Smooth muscle cell (in vitro differentiated cells): ENCODE data around the gene CD34. TPM values are rescaled to one million over a fixed set of nuclear protein-coding genes. Genes with fewer than 3 reads are reported as not detected.

ENCODE experiments used
- DNase-seq: peaks from one replicate; lab custom pipeline; 2025; ENCODE audit not compliant: unreplicated experiment; lab: John Stamatoyannopoulos, UW
- H2AFZ ChIP-seq: fragments of 200-600 bp; sonication (generic); 2 replicates; pipeline ENCODE4 v1.6.0; 2016; ENCODE audit warnings: antibody characterized with exemption, low read depth, mild to moderate bottlenecking
- H3F3A ChIP-seq: fragments of 200-600 bp; sonication (generic); 2 replicates; pipeline ENCODE4 v1.6.0; 2017; ENCODE audit warnings: antibody characterized with exemption, low read depth
- H3K27ac ChIP-seq: fragments of 200-600 bp; sonication (generic); 2 replicates; pipeline ENCODE4 v1.5.1; 2016; ENCODE audit warnings: low read depth, mild to moderate bottlenecking
- H3K27me3 ChIP-seq: fragments of 200-600 bp; sonication (generic); 2 replicates; pipeline ENCODE4 v1.6.1; 2016; ENCODE audit warnings: low read depth, mild to moderate bottlenecking
- H3K36me3 ChIP-seq: fragments of 200-600 bp; sonication (generic); 2 replicates; pipeline ENCODE4 v1.5.1; 2016; ENCODE audit warnings: low read depth
- H3K4me1 ChIP-seq: fragments of 200-600 bp; sonication (generic); 2 replicates; pipeline ENCODE4 v1.5.1; 2016; ENCODE audit warnings: low read depth
- H3K4me2 ChIP-seq: fragments of 200-600 bp; sonication (generic); 2 replicates; pipeline ENCODE4 v1.6.0; 2016; ENCODE audit warnings: mild to moderate bottlenecking
- H3K4me3 ChIP-seq: fragments of 200-600 bp; sonication (generic); 2 replicates; pipeline ENCODE4 v1.5.1; 2016; ENCODE audit warnings: mild to moderate bottlenecking
- H3K79me2 ChIP-seq: fragments of 200-600 bp; sonication (generic); 2 replicates; pipeline ENCODE4 v1.6.0; 2016; ENCODE audit warnings: low read depth, mild to moderate bottlenecking
- H3K9ac ChIP-seq: fragments of 200-600 bp; sonication (generic); 2 replicates; pipeline ENCODE4 v1.6.0; 2016; ENCODE audit warnings: low read depth
- H3K9me3 ChIP-seq: fragments of 200-600 bp; sonication (generic); replicated peaks from 2 replicates; pipeline ENCODE4 v1.5.1; 2016; ENCODE audit warnings: low read depth
- H4K20me1 ChIP-seq: fragments of 200-600 bp; sonication (generic); 2 replicates; pipeline ENCODE4 v1.6.0; 2016; ENCODE audit warnings: low read depth
- whole genome bisulfite sequencing: methylation state at CpG from one replicate; pipeline ENCODE4 v1.1.7; 2016; ENCODE audit warnings: low lambda C conversion rate; 5-methylcytosine and 5-hydroxymethylcytosine counted together
- polyA plus RNA-seq: library from polyadenylated mRNA; unstranded; fragments of >200 nt; fragmentation: Nextera tagmentation; extraction: Ambion mirVana; gene quantifications from 2 replicates; pipeline ENCODE4 v1.2.1, GENCODE V29; 2016
- total RNA-seq: library from RNA; depleted of rRNA; stranded (reverse); fragments of >200 nt; gene quantifications from 2 replicates; pipeline ENCODE4 v1.2.3, GENCODE V29; 2014
- TF ChIP-seq, protein P1 (sequence below): fragments of 200-600 bp; sonication (generic); IDR thresholded peaks from 2 replicates; pipeline ENCODE4 v1.5.1; 2017; ENCODE audit warnings: borderline replicate concordance, mild to moderate bottlenecking, antibody characterized with exemption; ENCODE audit not compliant: insufficient read depth, poor library complexity, severe bottlenecking

CD34 gene
- total and polyA plus RNA-seq, 2 experiments from 2014 or later = not detected

DNA sequence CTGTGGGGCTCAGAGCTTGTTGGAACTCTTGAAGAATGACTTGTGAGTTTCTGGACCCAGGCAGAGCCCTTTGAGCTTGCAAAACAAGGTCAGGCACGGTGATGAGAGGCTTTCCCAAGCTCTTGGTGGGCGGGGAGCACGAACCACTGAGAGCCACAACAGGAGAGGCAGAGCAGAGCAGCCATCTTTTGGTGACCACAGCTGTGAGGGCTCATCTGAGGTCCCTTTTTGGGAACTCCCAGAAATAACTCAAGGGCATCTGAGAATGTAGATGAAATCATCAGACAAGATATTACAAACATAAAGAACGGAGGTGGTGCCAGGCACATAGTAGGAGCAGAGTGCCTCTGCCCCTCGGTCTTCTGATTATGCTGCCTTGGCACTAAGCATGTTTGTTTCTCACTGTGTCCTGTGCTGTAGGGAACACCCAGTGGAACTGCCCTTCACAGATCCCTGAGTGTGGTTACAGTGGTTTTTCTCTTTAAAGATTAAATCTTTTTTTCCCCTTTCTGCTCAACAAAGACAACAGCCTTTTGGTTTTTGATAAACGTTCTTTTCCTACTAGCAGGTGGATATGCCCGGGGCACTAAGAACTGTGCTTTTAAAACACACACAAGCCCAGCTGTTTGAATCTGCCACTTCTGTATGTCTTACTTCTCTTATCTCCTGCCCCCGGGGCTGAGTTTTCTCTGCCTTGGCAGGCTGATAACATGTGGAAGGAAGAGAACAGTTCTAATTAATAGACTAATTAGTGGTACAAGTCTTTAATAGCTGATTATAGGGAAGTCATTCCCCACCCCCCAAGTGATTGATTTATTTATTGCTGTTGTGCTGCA, 37.7 kb downstream of the CD34 start:
- no peak overlapping the region for H3K4me3 ChIP-seq
- no peak overlapping the region for H3K27ac ChIP-seq
- H3K36me3 ChIP-seq = no peaks in the 10 kb centered on the region
- DNase-seq = no peak
- no peaks in the 10 kb centered on the region for H3K9me3 ChIP-seq
- no peaks in the 10 kb centered on the region for H4K20me1 ChIP-seq
- 60% methylated on average over 8 of the region's 8 CpGs for WGBS
- no peak overlapping the region for H3K9ac ChIP-seq
- TF ChIP-seq, protein P1, sequence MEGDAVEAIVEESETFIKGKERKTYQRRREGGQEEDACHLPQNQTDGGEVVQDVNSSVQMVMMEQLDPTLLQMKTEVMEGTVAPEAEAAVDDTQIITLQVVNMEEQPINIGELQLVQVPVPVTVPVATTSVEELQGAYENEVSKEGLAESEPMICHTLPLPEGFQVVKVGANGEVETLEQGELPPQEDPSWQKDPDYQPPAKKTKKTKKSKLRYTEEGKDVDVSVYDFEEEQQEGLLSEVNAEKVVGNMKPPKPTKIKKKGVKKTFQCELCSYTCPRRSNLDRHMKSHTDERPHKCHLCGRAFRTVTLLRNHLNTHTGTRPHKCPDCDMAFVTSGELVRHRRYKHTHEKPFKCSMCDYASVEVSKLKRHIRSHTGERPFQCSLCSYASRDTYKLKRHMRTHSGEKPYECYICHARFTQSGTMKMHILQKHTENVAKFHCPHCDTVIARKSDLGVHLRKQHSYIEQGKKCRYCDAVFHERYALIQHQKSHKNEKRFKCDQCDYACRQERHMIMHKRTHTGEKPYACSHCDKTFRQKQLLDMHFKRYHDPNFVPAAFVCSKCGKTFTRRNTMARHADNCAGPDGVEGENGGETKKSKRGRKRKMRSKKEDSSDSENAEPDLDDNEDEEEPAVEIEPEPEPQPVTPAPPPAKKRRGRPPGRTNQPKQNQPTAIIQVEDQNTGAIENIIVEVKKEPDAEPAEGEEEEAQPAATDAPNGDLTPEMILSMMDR = no peak
- H3F3A ChIP-seq = no peaks in the 10 kb centered on the region
- no peak overlapping the region for H3K4me2 ChIP-seq
- H3K79me2 ChIP-seq = no peaks in the 10 kb centered on the region
- no peak overlapping the region for H2AFZ ChIP-seq
- peaks cover 5% of the 10 kb centered on the region for H3K27me3 ChIP-seq
- peaks cover 2% of the 10 kb centered on the region for H3K4me1 ChIP-seq

DNA sequence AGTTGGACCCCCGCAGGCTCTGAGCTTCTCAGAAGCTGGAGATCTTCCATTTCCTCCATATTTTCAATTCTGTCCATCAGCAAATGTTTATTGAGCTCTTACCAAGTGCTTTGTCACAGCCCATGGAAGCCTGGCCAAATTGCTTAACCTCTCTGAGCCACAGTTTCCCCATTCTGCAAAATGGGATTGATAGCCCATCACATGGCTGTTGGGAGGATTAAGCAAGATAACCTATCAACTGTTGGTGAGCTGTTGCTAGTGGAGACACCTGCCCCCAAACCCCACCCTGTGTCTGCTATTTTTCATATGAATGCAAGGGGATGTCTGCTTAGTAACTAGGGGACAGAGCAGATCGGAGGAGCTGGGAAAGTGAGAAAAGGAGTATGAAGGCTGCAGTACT, 38.3 kb downstream of the CD34 start:
- Histone ChIP-seq H3K9me3 (no peaks in the 10 kb centered on the region), H3K9ac (no peak overlapping the region), H3K27me3 (peaks cover 5% of the 10 kb centered on the region), H3K79me2 (no peaks in the 10 kb centered on the region), H3K27ac (no peak overlapping the region), H3K4me1 (peaks cover 3% of the 10 kb centered on the region), H3F3A (no peaks in the 10 kb centered on the region), H3K36me3 (no peaks in the 10 kb centered on the region), H3K4me3 (no peak overlapping the region), H2AFZ (no peak overlapping the region), H4K20me1 (no peaks in the 10 kb centered on the region), H3K4me2 (no peak overlapping the region)
- TF ChIP-seq, protein P1 = no peak
- 89% methylated on average over 2 of the region's 2 CpGs for WGBS
- DNase-seq = no peak

DNA sequence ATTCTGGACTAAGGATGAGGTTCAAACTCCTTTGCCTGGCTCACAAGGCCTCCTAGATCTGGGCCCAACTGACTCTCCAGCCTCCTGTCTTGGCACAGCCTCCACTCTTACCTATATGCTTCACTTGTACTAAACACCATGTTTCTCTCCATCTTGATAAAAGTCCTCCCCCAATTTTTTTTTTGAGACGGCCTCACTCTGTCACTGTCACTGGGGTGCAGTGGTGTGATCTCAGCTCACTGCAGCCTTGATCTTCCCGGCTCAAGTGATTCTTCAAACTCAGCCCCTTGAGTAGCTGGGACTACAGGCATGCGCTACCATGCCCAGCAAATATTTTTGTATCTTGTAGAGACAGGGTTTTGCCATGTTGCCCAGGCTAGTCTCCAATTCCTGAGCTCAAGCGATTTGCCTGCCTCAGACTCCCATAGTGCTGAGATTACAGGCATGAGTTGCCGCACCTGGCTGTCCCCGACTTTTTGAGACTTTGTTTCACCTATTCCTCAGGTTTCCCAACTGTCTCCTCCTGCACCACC, 39.7 kb downstream of the CD34 start:
- no peak overlapping the region for H3K9ac ChIP-seq
- H3K27ac ChIP-seq = no peak overlapping the region
- H3F3A ChIP-seq = no peaks in the 10 kb centered on the region
- DNase-seq = no peak
- H3K4me1 ChIP-seq = peaks cover 3% of the 10 kb centered on the region
- H3K27me3 ChIP-seq = peaks cover 4% of the 10 kb centered on the region
- no peaks in the 10 kb centered on the region for H3K9me3 ChIP-seq
- H4K20me1 ChIP-seq = no peaks in the 10 kb centered on the region
- WGBS = 95% methylated on average over 6 of the region's 6 CpGs
- TF ChIP-seq, protein P1 = no peak
- no peak overlapping the region for H3K4me3 ChIP-seq
- H3K79me2 ChIP-seq = no peaks in the 10 kb centered on the region
- no peaks in the 10 kb centered on the region for H3K36me3 ChIP-seq
- no peak overlapping the region for H3K4me2 ChIP-seq
- no peak overlapping the region for H2AFZ ChIP-seq
